ENCODE results near the gene GMPR. TPM values are rescaled to one million over a fixed set of nuclear protein-coding genes. Genes with fewer than 3 reads are reported as not detected.
A peak's percentile ranks its signal among the peaks of the same experiment; 100 is the strongest.

GMPR gene
- total RNA-seq (2014; rRNA removed; shearing (Covaris generic)): 8.9 and 11.5 TPM in 2 replicates

DNA sequence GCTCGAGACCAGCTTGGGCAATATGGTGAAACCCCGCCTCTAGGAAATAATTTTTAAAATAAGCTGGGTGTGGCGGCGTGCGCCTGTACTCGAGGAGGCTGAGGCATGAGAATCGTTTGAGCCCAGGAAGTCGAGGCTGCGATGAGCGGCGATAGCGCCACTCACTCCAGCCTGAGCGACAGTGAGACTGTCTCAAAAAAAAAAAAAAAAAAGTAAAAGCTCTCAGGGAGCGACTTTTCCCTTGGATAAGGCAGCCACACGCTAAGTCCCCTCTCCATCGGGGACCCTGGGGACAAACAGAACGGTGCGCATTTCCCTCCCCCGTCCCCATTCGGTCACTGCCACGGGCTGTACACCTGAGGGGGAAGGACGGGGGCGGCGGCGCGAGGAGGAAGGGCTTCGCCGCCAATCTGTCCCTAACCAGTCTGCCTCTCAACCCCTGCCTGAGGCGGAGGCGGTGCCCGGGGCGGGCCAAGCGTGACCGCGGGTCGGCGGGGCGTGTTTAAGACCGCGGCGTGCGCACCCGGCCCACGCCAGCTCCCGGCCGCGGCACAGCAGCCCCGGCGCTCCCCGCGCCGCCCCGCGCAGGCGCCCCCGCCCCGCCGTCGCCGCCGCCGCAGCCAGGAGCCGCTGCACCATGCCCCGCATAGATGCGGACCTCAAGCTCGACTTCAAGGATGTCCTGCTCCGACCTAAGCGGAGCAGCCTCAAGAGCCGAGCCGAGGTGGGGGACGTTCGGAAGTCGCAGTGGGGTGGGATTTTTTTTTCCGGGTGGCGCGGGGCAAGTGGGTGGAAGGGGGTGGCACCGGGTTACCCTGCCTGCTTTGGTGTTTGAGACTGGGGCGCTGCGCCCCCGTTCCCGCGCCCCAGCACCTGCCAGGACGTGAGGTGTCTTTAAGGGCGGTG is at the start of gene GMPR:
Gene GMPR, plus strand, starts transcription at position 531 of the 906 bp plus-strand sequence. Its CDS starts 107 bp downstream, at position 638.
- DNase-seq (ENCODE audit: low spot score): peak; percentile 31

GRCh38 chr6:16190214-16190613 is 48.2 kb upstream of the GMPR start:
- DNase-seq (ENCODE audit: low spot score): no peak

- DNase-seq (ENCODE audit: low spot score): no peak
Measured at GRCh38 chr6:16196260-16196983, 42.0 kb upstream of the GMPR start.

GRCh38 chr6:16196984-16197546 is 41.3 kb upstream of the GMPR start:
- no peak for DNase-seq (ENCODE audit: low spot score)

GRCh38 chr6:16198061-16198705 is 40.2 kb upstream of the GMPR start:
- DNase-seq (ENCODE audit: low spot score): no peak

GRCh38 chr6:16199804-16200203 is 38.6 kb upstream of the GMPR start:
- no peak for DNase-seq (ENCODE audit: low spot score)

GRCh38 chr6:16200321-16200883 is 38.0 kb upstream of the GMPR start:
- DNase-seq (ENCODE audit: low spot score): no peak

GRCh38 chr6:16201706-16202105 is 36.7 kb upstream of the GMPR start:
- DNase-seq (ENCODE audit: low spot score): no peak

GRCh38 chr6:16204653-16205376 is 33.6 kb upstream of the GMPR start:
- DNase-seq (ENCODE audit: low spot score): no peak

- DNase-seq (ENCODE audit: low spot score): peak; percentile 98
Measured at GRCh38 chr6:16205377-16206144, 32.8 kb upstream of the GMPR start.

- DNase-seq (ENCODE audit: low spot score): peak; percentile 86
Measured at GRCh38 chr6:16206595-16207037, 31.8 kb upstream of the GMPR start.

DNA sequence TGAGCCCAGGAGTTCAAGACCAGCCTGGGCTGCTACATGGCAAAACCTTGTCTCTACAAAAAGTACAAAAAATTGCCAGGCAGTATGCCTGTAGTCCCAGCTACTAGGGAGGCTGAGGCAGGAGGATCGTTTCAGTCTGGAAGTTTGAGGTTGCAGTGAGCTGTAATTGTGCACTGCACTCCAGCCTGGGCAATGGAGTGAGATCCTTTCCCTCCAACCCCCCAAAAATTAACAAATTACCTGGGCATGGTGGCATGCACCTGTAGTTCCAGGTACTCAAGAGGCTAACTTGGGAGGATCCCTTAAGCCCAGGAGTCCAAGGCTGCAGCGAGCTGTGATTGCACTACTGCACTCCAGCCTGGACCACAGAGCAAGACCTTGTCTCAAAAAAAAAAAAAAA is 29.4 kb upstream of the GMPR start:
- no peak for DNase-seq (ENCODE audit: low spot score)

GRCh38 chr6:16209539-16209938 is 28.8 kb upstream of the GMPR start:
- no peak for DNase-seq (ENCODE audit: low spot score)

DNA sequence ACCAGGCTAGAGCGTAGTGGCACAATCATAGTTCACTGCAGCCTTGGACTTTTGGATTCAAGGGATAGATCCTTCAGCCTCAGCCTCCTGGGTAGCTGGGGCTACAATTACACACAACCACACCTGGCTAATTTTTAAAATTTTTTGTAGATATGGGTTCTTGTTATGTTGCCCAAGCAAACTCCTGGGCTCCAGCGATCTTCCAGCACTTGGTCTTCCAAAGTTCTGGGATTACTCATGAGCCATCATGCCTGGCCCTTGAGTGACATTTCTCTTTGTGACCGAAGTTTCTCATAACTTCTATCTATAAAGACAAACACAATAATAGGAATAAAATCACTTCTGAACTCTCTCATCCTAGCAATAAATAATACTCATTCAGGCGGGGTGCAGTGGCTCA is 26.1 kb upstream of the GMPR start:
- no peak for DNase-seq (ENCODE audit: low spot score)

GRCh38 chr6:16216501-16217155 is 21.8 kb upstream of the GMPR start:
- no peak for DNase-seq (ENCODE audit: low spot score)

DNA sequence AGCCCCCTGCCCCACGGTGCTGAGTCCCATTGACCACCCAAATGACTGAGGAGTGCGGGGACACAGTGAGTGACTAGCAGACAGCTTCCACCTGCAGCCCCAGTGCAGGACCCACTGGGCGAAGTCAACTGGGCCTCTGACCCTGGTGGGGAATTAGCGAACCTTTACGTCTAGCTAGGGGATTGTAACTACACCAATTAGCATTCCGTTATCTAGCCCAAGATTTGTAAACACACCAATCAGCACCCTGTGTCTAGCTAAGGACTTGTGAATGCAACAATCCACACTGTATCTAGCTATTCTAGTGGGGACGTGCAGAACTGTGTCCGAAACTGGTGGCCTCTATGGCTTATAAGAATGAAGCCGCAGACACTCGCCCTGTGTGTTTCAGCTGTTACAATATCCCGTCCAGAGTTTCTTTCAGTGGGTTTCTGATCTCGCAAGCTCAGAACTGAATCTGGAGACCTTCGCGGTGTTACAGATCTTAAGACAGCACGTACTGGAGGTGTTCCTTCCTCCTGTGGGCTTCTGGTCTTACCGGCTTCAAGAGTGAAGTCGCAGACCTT is 21.1 kb upstream of the GMPR start:
- DNase-seq (ENCODE audit: low spot score): no peak

DNA sequence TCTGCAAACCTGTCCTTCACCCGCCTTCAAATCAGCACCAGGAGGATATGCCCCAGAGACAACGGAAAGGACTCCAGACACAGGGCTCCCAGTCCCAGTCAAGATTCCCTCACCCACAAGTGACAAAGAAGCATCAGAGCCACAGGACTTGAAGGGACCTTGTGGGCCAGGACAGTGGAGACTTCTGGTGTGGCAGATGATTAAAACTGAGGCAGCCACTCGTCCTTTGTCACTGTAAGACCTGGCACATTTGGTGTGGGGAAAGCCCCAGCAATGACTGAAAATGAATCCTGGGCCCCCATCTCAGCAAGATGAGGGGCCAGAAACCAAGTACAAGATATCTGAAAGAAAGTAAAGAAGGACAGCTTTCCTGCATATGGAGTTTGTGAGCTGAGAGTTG is 15.6 kb upstream of the GMPR start:
- DNase-seq (ENCODE audit: low spot score): no peak

GRCh38 chr6:16223362-16223761 is 15.0 kb upstream of the GMPR start:
- DNase-seq (ENCODE audit: low spot score): no peak

- DNase-seq (ENCODE audit: low spot score): no peak
Measured at GRCh38 chr6:16224409-16224808, 14.0 kb upstream of the GMPR start.

Data from H4 (cell line).